Glutamatergic neuron (in vitro differentiated cells): ENCODE data around the gene WBP2. TPM values are rescaled to one million over a fixed set of nuclear protein-coding genes. Genes with fewer than 3 reads are reported as not detected.
A peak's percentile ranks its signal among the peaks of the same experiment; 100 is the strongest.

Experiments
- DNase-seq: peaks from one replicate; pipeline ENCODE4 v3.0.0; 2022
- H3K27ac Mint-ChIP-seq: one replicate; pipeline ENCODE4 v1.8.0; 2020; ENCODE audit warnings: mild to moderate bottlenecking, mixed read lengths, inconsistent platforms; ENCODE audit not compliant: unreplicated experiment
- H3K27me3 Mint-ChIP-seq: one replicate; pipeline ENCODE4 v1.8.0; 2020; ENCODE audit warnings: mild to moderate bottlenecking, moderate library complexity, mixed read lengths, inconsistent platforms; ENCODE audit not compliant: unreplicated experiment
- H3K36me3 Mint-ChIP-seq: one replicate; pipeline ENCODE4 v1.8.0; 2020; ENCODE audit warnings: mild to moderate bottlenecking, mixed read lengths, inconsistent platforms; ENCODE audit not compliant: unreplicated experiment
- H3K4me1 Mint-ChIP-seq: one replicate; pipeline ENCODE4 v1.8.0; 2020; ENCODE audit warnings: mild to moderate bottlenecking, low read depth, mixed read lengths, inconsistent platforms; ENCODE audit not compliant: unreplicated experiment
- H3K4me3 Mint-ChIP-seq: one replicate; pipeline ENCODE4 v1.8.0; 2020; ENCODE audit warnings: mild to moderate bottlenecking, mixed read lengths, inconsistent platforms; ENCODE audit not compliant: unreplicated experiment
- H3K9me3 Mint-ChIP-seq: one replicate; pipeline ENCODE4 v1.8.0; 2020; ENCODE audit warnings: mild to moderate bottlenecking, moderate library complexity, mixed read lengths, inconsistent platforms; ENCODE audit not compliant: unreplicated experiment
- total RNA-seq: library from RNA; stranded (reverse); fragmentation: NEBNext Ultra II Directional; extraction: Animal tissue kit (Norgen Biotek cat#: 25700); gene quantifications from one replicate; pipeline ENCODE4 v1.2.1, GENCODE V29; 2021; ENCODE audit not compliant: unreplicated experiment
- TF ChIP-seq, protein P1 (sequence below): fragments of 200-600 bp; sonication (generic); IDR thresholded peaks from one replicate; pipeline ENCODE4 v1.5.0; 2021; ENCODE audit not compliant: partially characterized antibody, unreplicated experiment

The WBP2 gene
- total RNA-seq, 1 donor from 2014 or later = 111 TPM

DNA sequence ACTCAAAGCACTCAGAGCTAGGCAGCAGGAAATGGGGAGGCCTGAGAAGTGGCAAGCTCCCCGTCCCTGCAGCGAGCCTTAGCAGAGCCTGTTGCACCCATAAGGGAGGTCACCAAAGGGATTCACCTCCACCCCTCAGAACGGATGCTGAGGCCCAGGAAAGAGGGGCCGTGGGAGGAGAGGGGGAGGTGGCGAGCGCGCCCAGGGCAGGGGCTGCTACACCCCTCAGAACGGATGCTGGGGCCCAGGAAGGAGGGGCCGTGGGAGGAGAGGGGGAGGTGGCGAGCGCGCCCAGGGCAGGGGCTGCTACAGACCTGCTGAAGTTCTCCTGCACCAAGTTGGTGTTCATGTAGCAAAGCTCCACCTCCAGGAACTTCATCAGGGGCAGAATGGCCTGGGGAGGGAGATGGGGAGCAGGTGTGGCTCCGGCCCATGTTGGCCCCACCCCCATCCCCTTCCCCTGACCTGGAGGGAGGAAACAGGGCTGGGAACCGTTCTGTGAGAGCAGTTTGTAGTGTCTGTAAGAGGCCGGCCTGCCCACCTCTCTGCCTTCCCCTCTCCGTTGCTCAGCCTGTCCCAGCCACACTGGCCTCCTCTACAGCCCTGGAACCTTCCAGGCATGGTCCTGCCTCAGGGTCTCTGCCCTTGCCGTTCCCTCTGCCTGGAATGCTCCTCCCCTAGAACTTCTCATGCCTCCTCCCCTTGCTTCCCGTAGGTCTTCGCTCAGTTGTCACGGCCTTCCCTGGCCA lies 22.3 kb downstream of the WBP2 start:
- no peak overlapping the region for H3K4me3 Mint-ChIP-seq
- H3K36me3 Mint-ChIP-seq = no peaks in the 10 kb centered on the region
- peak; percentile 16 for DNase-seq
- TF ChIP-seq, protein P1, sequence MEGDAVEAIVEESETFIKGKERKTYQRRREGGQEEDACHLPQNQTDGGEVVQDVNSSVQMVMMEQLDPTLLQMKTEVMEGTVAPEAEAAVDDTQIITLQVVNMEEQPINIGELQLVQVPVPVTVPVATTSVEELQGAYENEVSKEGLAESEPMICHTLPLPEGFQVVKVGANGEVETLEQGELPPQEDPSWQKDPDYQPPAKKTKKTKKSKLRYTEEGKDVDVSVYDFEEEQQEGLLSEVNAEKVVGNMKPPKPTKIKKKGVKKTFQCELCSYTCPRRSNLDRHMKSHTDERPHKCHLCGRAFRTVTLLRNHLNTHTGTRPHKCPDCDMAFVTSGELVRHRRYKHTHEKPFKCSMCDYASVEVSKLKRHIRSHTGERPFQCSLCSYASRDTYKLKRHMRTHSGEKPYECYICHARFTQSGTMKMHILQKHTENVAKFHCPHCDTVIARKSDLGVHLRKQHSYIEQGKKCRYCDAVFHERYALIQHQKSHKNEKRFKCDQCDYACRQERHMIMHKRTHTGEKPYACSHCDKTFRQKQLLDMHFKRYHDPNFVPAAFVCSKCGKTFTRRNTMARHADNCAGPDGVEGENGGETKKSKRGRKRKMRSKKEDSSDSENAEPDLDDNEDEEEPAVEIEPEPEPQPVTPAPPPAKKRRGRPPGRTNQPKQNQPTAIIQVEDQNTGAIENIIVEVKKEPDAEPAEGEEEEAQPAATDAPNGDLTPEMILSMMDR = no peak
- peaks cover 7% of the 10 kb centered on the region for H3K27me3 Mint-ChIP-seq
- peaks cover 13% of the 10 kb centered on the region for H3K4me1 Mint-ChIP-seq
- peaks cover 11% of the 10 kb centered on the region for H3K9me3 Mint-ChIP-seq
- peak overlapping the region; percentile 1 for H3K27ac Mint-ChIP-seq

DNA sequence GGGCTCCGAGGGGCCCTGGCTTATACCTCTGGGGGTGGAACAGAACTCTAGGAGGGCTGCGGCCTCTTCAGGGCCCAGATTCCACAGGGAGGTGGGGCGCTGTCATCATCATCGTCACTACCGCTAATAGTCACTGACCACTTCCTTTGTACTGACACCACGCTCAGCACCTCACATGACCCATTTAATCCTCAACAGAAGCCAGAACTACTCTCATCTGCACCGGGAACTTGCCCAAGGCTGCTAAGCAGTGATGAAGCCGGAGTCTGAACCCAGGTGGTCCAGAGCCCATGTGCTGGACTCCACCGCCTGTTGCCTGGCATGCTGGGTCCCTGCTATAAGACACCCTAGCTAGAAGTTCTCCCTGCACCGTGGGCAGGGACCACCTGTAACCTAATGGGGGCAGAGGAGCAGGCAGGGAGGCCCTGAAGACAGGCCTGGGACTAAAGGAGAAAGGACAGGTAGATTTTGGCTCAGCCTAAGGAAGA lies 22.9 kb downstream of the WBP2 start:
- TF ChIP-seq, protein P1 = no peak
- no peak for DNase-seq
- peaks cover 13% of the 10 kb centered on the region for H3K9me3 Mint-ChIP-seq
- peaks cover 11% of the 10 kb centered on the region for H3K4me1 Mint-ChIP-seq
- peaks cover 6% of the 10 kb centered on the region for H3K27me3 Mint-ChIP-seq
- H3K4me3 Mint-ChIP-seq = peak overlapping the region; percentile 3
- H3K36me3 Mint-ChIP-seq = no peaks in the 10 kb centered on the region
- H3K27ac Mint-ChIP-seq = no peak overlapping the region

DNA sequence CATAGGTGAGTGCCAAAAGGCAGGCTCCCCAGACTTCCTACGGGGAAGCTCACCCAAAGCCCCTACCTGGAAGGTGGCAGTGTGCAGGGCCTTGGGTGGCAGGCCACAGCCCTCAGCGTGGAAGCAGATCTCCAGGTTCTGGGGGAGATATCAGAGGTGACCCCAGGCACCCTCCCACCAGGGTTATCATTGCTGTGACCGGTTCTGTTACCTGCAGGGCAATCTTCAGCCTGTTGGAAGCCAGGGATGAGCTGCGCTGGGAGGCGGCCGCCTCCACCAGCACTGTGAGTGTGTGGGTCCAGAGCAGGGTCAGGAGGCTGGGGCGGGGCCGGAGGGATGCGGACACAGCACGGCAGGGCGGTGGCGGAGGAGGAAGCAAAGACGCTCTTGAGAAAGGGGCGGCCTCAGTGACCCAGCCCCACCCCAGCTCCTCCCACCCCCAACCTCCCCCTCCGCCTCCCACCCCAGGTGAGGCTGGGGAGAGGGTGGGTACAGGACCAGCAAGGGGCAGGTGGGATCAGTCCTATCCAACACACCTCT lies 24.0 kb downstream of the WBP2 start:
- H3K27me3 Mint-ChIP-seq = peaks cover 8% of the 10 kb centered on the region
- peaks cover 16% of the 10 kb centered on the region for H3K4me1 Mint-ChIP-seq
- H3K36me3 Mint-ChIP-seq = no peaks in the 10 kb centered on the region
- TF ChIP-seq, protein P1 = no peak
- no peak overlapping the region for H3K27ac Mint-ChIP-seq
- peaks cover 13% of the 10 kb centered on the region for H3K9me3 Mint-ChIP-seq
- no peak for DNase-seq
- no peak overlapping the region for H3K4me3 Mint-ChIP-seq

DNA sequence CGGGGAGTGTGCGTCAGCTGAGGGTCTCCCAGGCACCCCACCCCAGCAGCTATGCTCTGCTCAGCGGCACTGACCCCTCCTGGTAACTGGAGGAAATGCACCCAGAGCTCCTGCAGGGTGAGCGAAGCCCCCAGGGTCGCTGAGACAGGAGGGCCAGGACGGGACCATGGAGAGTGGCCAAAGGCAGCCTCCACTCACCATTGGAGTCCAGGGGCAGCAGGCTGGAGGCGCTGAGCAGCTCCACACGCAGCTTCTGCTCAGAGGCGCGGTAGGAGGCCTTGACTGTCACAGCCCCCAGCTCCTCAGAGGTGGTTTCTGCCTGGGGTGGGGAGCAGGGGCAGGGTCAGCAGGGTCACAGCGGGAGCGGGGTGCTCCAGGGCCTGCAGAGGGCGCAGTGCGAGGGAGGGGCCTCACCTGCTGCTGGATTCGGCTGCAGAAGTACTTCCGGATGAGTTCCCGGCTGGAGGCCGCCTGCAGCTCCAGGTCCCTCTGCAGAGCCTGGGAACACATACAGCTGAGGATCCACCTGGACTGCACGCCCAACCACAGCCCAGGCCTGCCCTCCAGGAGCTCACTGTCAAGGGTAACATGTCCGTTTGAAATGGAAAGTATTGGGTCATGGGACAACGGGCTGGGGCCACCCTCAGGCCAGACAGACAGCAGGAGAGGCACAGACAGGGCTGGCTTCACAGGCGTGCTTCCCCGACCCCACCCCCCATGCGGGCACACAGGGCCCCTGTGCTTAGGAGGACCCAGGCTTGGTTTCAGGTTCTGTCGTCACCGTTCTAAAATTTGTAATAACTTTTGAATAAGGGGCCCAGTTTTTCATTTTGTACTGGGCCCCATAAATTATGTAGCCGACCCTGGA lies 24.7 kb downstream of the WBP2 start:
- Mint-ChIP-seq H3K9me3 (peaks cover 13% of the 10 kb centered on the region), H3K27ac (no peak overlapping the region), H3K4me1 (peaks cover 19% of the 10 kb centered on the region), H3K27me3 (peaks cover 9% of the 10 kb centered on the region), H3K4me3 (no peak overlapping the region), H3K36me3 (no peaks in the 10 kb centered on the region)
- TF ChIP-seq, protein P1 = peak; percentile 83
- peak; percentile 84 for DNase-seq
